Forelimb muscle (tissue), 1 donor: ENCODE measurements around the gene GRIA1. TPM values are rescaled to one million over a fixed set of nuclear protein-coding genes. Genes with fewer than 3 reads are reported as not detected.

Experiments used
- DNase-seq: peaks from one replicate; pipeline ENCODE4 v3.0.0-alpha.2; 2013; ENCODE audit warnings: low read depth
- polyA plus RNA-seq: library from polyadenylated mRNA; unstranded; fragments of 120-200 nt; gene quantifications from one replicate; pipeline ENCODE4 v1.2.1, GENCODE V29; 2013; ENCODE audit not compliant: insufficient read length

The GRIA1 gene
- polyA plus RNA-seq, result 1.0 TPM

DNA sequence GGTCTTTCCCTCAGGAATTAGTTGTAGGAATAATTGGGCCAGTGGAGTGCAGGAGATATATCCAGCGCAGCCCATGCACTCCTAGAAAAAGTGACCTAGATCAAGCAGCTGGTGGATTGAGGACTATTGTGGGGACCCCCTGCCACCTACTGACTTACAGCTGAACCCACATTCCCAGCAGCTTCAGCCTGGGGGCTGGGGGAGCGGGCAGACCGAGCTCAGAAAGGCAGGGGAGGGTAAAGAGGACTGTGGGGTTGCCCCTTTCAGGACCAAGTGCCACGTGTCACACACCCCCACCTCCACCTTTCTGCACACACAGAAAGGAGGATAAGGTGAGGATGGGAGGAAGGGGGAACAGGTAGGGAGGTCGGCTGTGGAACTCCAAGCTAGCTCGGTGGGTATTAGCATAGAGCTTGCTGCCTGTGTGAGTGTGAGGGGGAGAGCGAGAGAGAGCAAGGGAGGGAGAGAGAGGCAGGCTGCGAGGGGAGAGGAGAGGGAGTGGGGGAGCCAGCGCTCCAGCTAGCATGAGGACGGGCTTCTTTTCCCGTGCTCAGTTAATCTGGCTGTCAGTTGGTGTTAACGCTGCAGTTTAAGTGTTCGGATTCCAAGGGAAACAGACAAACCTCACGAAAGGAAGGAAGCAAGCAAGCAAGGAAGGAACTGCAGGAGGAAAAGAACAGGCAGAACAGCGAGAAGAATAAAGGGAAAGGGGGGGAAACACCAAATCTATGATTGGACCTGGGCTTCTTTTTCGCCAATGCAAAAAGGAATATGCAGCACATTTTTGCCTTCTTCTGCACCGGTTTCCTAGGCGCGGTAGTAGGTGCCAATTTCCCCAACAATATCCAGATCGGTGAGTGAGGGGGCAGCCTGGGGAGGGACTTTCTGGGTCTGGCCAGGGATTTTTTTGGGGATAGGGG is at the start of gene GRIA1:
GRIA1 (plus strand) TSS at position 553 of the 920 bp plus-strand sequence.
- DNase-seq, result no peak

- no peak for DNase-seq
These were observed 44.4 kb upstream of the GRIA1 start for GRCh38 chr5:153445875-153446579.

DNA sequence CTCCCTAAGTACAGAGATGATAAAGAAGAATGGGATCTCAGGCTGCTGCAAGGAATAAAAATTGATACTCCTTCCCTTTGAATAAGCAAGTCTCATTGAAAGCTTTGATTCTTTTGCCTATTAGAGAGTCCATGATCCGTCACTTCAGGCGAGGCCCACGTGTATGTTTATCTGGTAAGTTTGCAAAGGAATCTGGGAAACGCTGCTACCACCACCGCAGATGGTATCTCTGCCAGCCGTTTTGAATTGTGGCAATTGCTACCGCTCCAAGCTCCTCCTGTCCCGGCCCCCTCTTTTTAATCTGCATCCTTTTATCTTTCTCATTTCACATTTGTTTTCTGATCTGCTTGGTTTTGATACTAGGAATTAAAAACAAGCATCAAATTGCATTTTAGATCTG is 42.9 kb upstream of the GRIA1 start:
- DNase-seq, result no peak

GRCh38 chr5:153456354-153456753 is 34.1 kb upstream of the GRIA1 start:
- DNase-seq, result no peak

DNA sequence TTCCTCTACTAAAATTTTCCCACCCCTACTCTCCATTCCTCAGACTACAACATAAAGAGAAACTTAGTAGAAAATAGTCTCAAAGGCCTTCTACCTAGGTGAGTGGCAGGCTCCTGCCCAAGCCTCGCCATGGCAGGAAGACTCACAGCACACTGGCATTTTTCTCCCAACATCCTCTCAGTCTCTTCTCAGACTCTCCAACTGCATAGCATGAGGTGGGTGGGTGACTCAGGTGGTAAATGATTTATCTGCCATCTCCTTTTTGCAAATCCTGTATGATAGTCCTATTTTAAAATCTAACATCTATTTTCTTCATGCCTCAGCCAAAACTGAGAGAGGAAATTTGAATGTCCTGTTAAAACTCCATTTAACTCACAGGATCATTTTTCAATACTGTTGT is 33.5 kb upstream of the GRIA1 start:
- no peak for DNase-seq

- DNase-seq, result no peak
These were observed 32.2 kb upstream of the GRIA1 start for GRCh38 chr5:153458268-153458667.

- no peak for DNase-seq
These were observed 31.3 kb upstream of the GRIA1 start for GRCh38 chr5:153459051-153459743.

GRCh38 chr5:153460421-153460820 is 30.0 kb upstream of the GRIA1 start:
- DNase-seq, result no peak

GRCh38 chr5:153461341-153461740 is 29.1 kb upstream of the GRIA1 start:
- DNase-seq, result no peak

GRCh38 chr5:153463806-153464205 is 26.7 kb upstream of the GRIA1 start:
- no peak for DNase-seq

DNA sequence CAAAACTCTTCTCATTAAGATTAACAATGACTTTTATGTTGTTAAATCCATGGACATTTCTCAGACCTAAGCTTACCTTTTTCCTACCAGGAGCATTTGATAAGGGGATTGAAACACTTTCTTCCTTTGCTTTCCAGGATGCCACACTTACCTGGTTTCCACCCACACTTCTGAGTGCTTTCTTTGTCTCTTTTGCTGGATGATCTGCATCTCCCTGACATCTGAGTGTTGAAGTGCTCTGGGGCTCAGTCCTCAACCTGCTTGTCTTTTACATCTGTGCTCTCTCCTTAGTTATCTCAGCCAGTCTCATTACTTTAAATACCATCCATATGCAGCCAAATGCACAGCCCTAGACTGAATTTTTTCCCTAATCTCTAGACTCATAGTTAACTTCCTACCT is 22.9 kb upstream of the GRIA1 start:
- no peak for DNase-seq

GRCh38 chr5:153469423-153469822 is 21.0 kb upstream of the GRIA1 start:
- no peak for DNase-seq

DNA sequence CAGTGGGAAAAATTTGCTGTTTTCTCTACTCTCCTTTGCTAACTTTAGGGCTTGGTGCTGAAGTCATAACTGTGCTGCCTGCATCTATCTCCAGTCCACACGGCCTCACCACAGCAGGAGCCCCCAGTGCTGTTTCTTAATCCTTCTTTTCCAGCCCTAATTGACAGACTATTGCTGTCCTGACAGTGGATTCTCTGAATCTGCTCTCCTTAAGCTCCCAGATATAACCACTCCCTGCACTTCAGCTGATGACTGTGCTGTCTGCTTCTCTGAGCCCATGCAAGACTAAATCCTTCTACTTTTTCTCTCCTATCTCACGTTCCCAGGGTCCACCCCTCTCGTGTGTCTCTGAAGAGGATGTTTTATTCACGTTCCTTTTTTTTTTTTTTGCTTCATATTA is 19.7 kb upstream of the GRIA1 start:
- no peak for DNase-seq

DNA sequence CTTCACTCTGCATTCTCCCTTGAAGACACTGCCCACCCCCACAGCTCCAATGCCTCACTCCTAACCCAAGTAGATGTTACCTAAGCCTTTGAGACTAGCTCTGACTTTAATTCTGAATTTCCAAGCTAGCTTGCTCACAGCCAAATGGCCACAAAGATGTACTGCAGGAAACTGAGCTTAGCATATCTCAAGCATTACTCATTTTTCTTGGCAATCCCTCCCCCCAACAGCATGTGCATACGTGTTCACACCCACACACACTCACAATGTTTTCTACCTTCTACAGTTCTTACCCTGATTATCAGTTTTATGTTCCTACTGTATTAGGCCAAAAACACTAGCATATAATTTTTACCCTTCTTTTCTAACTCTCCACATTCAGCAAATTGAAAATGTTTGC is 13.7 kb upstream of the GRIA1 start:
- no peak for DNase-seq

GRCh38 chr5:153480401-153480800 is 10.1 kb upstream of the GRIA1 start:
- no peak for DNase-seq

- DNase-seq, result no peak
These were observed 7.0 kb upstream of the GRIA1 start for GRCh38 chr5:153483482-153483881.

- no peak for DNase-seq
These were observed 4.8 kb upstream of the GRIA1 start for GRCh38 chr5:153485641-153486040.

- no peak for DNase-seq
These were observed 3.7 kb upstream of the GRIA1 start for GRCh38 chr5:153486771-153487170.

DNA sequence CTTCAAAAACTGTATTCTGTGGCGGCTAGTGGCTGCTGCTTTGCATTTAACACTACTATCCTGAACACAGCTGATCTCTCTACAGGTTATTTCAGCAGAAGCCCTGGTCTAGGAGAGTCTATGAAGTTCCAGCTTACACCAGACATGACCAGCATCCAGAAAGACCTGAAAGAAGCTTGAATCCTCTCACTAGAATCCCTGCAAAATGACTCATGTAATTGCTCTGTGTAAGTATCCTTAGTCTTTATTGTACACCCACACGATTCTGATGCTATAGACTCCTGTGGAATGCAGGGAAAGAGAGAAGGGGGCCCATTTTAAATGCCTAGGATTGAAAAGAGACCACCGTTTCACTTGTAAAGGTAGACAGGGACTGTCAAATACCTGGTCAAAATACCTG is 859 bp upstream of the GRIA1 start:
- no peak for DNase-seq

- DNase-seq, result no peak
These were observed 721 bp downstream of the GRIA1 start for GRCh38 chr5:153491038-153491744.

- no peak for DNase-seq
These were observed 1.4 kb downstream of the GRIA1 start for GRCh38 chr5:153491856-153492255.

DNA sequence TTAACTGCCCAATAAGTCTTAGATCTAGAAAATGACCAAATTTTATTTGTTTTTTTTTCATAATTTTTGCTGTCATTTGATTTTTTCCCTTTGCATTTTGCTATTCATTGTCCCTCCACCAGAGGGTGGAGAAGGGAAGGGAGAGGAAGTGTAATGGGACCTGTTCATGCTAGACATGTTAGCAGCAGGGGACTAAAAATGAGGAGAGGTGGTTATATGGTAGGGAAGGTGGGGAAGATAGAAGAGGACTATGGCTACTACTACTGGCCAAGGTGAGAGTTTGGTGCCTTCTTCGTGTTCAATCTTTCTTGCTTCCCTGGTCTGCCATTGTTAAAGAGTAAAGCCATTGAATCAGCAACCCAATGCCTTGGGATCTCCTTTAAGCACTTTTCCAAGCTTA is 6.4 kb downstream of the GRIA1 start:
- DNase-seq, result no peak
